ENCODE measurements around the gene UCK2. TPM values are rescaled to one million over a fixed set of nuclear protein-coding genes. Genes with fewer than 3 reads are reported as not detected.

UCK2 gene
- total and polyA plus RNA-seq, 2 donors (not counting 3 experiments of a cell fraction or from before 2014, with no cell fraction given), result 62.3 to 74.7 TPM

GRCh38 chr1:165892935-165893334, 65.5 kb downstream of the UCK2 start:
- no peak overlapping the region for H3K4me2 ChIP-seq (ENCODE audit: insufficient read depth, low read length)
- no peaks in the 10 kb centered on the region for H3K27me3 ChIP-seq (ENCODE audit: control insufficient read depth in 2 of 2, insufficient read depth in 2 of 2, low read length in 2 of 2)
- intact Hi-C loops (cut with micrococcal nuclease), result no loop called here
- ChIA-PET CTCF (interaction anchor here (0.9 to 1.1 kb wide), 3 partner anchors 9 to 149 kb away, joined by 3 to 4 read pairs (median 3); no protein-coding TSS in a partner anchor), POLR2A (no interaction called here)
- no TSS peak for BruUV-seq (replicated peaks)
- FAIRE-seq (no peak), DNase-seq (ENCODE audit: low read depth, low spot score) (no peak)
- no peaks in the 10 kb centered on the region for H4K20me1 ChIP-seq (replicated peaks; ENCODE audit: control insufficient read depth, extremely low read depth, insufficient read depth, low read length)
- no peak overlapping the region for H3K9ac ChIP-seq (replicated peaks; ENCODE audit: extremely low read depth, insufficient read depth, low read length)
- no peaks in the 10 kb centered on the region for H3K9me3 ChIP-seq (replicated peaks; ENCODE audit: control insufficient read depth, insufficient read depth, low read length)
- peaks cover 45% of the 10 kb centered on the region for H3K79me2 ChIP-seq (ENCODE audit: control insufficient read depth, insufficient read depth, low read length)
- peaks cover 34% of the 10 kb centered on the region for H3K4me1 ChIP-seq (ENCODE audit: control insufficient read depth, extremely low read depth, insufficient read depth, low read length)
- no peak overlapping the region for H2AFZ ChIP-seq (ENCODE audit: low read depth, low read length)
- H3K36me3 ChIP-seq (ENCODE audit: control insufficient read depth in 2 of 2, extremely low read depth in 1 of 2, insufficient read depth in 2 of 2, low read length in 2 of 2), result peaks cover 0 to 9% of the 10 kb centered on the region in 2 experiments
- dilution Hi-C loops (cut with MboI; ENCODE audit: extremely low pct_ligation_motif_present, low sequenced_read_pairs), result no loop called here
- H3K27ac ChIP-seq (ENCODE audit: insufficient read depth, low read depth, low read length), result no peak overlapping the region
- H3K9me1 ChIP-seq (replicated peaks; ENCODE audit: control insufficient read depth, extremely low read depth, insufficient read depth, low read length), result no peaks in the 10 kb centered on the region
- H3K4me3 ChIP-seq (replicated peaks in 1 of 3; ENCODE audit: insufficient read depth in 1 of 3, low read depth in 1 of 3, low read length in 3 of 3), result no peak overlapping the region
- TF ChIP-seq GATA2 (IDR thresholded peaks at IDR 0.05; ENCODE audit: insufficient read depth, insufficient read length, low read depth, low read length) (no peak), MYC (IDR thresholded peaks at IDR 0.05; ENCODE audit: low read depth, low read length) (no peak), CTCF (IDR thresholded peaks at IDR 0.05; ENCODE audit: extremely low read depth in 1 of 2, insufficient read depth in 1 of 2, low read depth in 1 of 2, low read length in 2 of 2) (no peak)

- Histone ChIP-seq H3K9me1 (replicated peaks; ENCODE audit: control insufficient read depth, extremely low read depth, insufficient read depth, low read length) (no peaks in the 10 kb centered on the region), H3K4me3 (replicated peaks in 1 of 3; ENCODE audit: insufficient read depth in 1 of 3, low read depth in 1 of 3, low read length in 3 of 3) (no peak overlapping the region), H3K36me3 (ENCODE audit: control insufficient read depth in 2 of 2, extremely low read depth in 1 of 2, insufficient read depth in 2 of 2, low read length in 2 of 2) (peaks cover 0 to 9% of the 10 kb centered on the region in 2 experiments), H3K79me2 (ENCODE audit: control insufficient read depth, insufficient read depth, low read length) (peaks cover 45% of the 10 kb centered on the region), H2AFZ (ENCODE audit: low read depth, low read length) (no peak overlapping the region), H4K20me1 (replicated peaks; ENCODE audit: control insufficient read depth, extremely low read depth, insufficient read depth, low read length) (no peaks in the 10 kb centered on the region), H3K4me2 (ENCODE audit: insufficient read depth, low read length) (no peak overlapping the region), H3K9ac (replicated peaks; ENCODE audit: extremely low read depth, insufficient read depth, low read length) (no peak overlapping the region), H3K27me3 (ENCODE audit: control insufficient read depth in 2 of 2, insufficient read depth in 2 of 2, low read length in 2 of 2) (no peaks in the 10 kb centered on the region), H3K4me1 (ENCODE audit: control insufficient read depth, extremely low read depth, insufficient read depth, low read length) (peaks cover 39% of the 10 kb centered on the region), H3K9me3 (replicated peaks; ENCODE audit: control insufficient read depth, insufficient read depth, low read length) (no peaks in the 10 kb centered on the region), H3K27ac (ENCODE audit: insufficient read depth, low read depth, low read length) (no peak overlapping the region)
- no TSS peak for BruUV-seq (replicated peaks)
- TF ChIP-seq GATA2 (IDR thresholded peaks at IDR 0.05; ENCODE audit: insufficient read depth, insufficient read length, low read depth, low read length), result no peak
- ChIA-PET POLR2A (no interaction called here), CTCF (interaction anchor here (1.1 to 5.6 kb wide), 2 partner anchors 9 kb away, joined by 4 to 43 read pairs; no protein-coding TSS in a partner anchor)
- dilution Hi-C loops (cut with MboI; ENCODE audit: extremely low pct_ligation_motif_present, low sequenced_read_pairs), result no loop called here
- intact Hi-C loops (cut with micrococcal nuclease), result no loop called here
- FAIRE-seq, result no peak
- no peak for DNase-seq (ENCODE audit: low read depth, low spot score)
These were observed 66.1 kb downstream of the UCK2 start for GRCh38 chr1:165893507-165893906.
